Measurements from ENCODE around the gene ETS1. TPM values are rescaled to one million over a fixed set of nuclear protein-coding genes. Genes with fewer than 3 reads are reported as not detected.
"Not testable (repeated sequence)": the region's sequence is repeated elsewhere in the genome, so short reads cannot be mapped to it uniquely, and the experiment has no call there.

Gene ETS1
- total and polyA plus RNA-seq, 5 donors from 2014 or later: 489 to 1,033 (median 577) TPM

- not testable (repeated sequence) for H3K36me3 ChIP-seq (ENCODE audit: control insufficient read depth, insufficient read depth, low read length); H3K9me3 ChIP-seq (ENCODE audit: control insufficient read depth in 2 of 2, low read length in 2 of 2); H3K4me3 ChIP-seq (ENCODE audit: low read depth, low read length); H3K4me3 Mint-ChIP-seq; H3K9me3 Mint-ChIP-seq; H3K27ac Mint-ChIP-seq; ATAC-seq (ENCODE audit: low read depth in 2 of 2); DNase-seq; H3K27ac ChIP-seq (ENCODE audit: insufficient read depth, low read length, poor library complexity, severe bottlenecking); H3K27me3 Mint-ChIP-seq; H3K27me3 ChIP-seq (ENCODE audit: control insufficient read depth, insufficient read depth, low read length)
- H3K4me1 Mint-ChIP-seq: peaks cover 31 to 69% (median 50%) of the 10 kb centered on the region in 4 donors
- peaks cover 23% of the 10 kb centered on the region for H3K36me3 Mint-ChIP-seq
- peaks cover 36% of the 10 kb centered on the region for H3K4me1 ChIP-seq (ENCODE audit: control insufficient read depth, insufficient read depth, low read length, poor library complexity, severe bottlenecking)
These were observed 136.9 kb downstream of the ETS1 start for GRCh38 chr11:128450425-128450824.

- Mint-ChIP-seq H3K9me3 (peaks cover 0 to 8% (median 0%) of the 10 kb centered on the region in 7 donors), H3K4me1 (peaks cover 30 to 60% (median 44%) of the 10 kb centered on the region in 4 donors), H3K27me3 (peaks cover 4% of the 10 kb centered on the region), H3K4me3 (peak overlapping the region in 1 of 4 donors; percentile 41), H3K27ac (no peak overlapping the region), H3K36me3 (peaks cover 14% of the 10 kb centered on the region)
- H3K4me1 ChIP-seq (ENCODE audit: control insufficient read depth, insufficient read depth, low read length, poor library complexity, severe bottlenecking): peaks cover 26% of the 10 kb centered on the region
- no peak overlapping the region for H3K4me3 ChIP-seq (ENCODE audit: low read depth, low read length)
- H3K9me3 ChIP-seq (ENCODE audit: control insufficient read depth in 2 of 2, low read length in 2 of 2): no peaks in the 10 kb centered on the region
- peak in 1 of 3 donors; percentile 27 for DNase-seq
- H3K27ac ChIP-seq (ENCODE audit: insufficient read depth, low read length, poor library complexity, severe bottlenecking): no peak overlapping the region
- H3K27me3 ChIP-seq (ENCODE audit: control insufficient read depth, insufficient read depth, low read length): no peaks in the 10 kb centered on the region
- no peaks in the 10 kb centered on the region for H3K36me3 ChIP-seq (ENCODE audit: control insufficient read depth, insufficient read depth, low read length)
- no peak for ATAC-seq (ENCODE audit: low read depth in 2 of 2)
These were observed 138.2 kb downstream of the ETS1 start for GRCh38 chr11:128448981-128449713.

- DNase-seq (peak in 1 of 3 donors; percentile 11), ATAC-seq (ENCODE audit: low read depth in 2 of 2) (no peak)
- no peak overlapping the region for H3K4me3 ChIP-seq (ENCODE audit: low read depth, low read length)
- H3K4me3 Mint-ChIP-seq: peak overlapping the region in 1 of 4 donors; percentile 41
- H3K9me3 Mint-ChIP-seq: peaks cover 0 to 8% (median 0%) of the 10 kb centered on the region in 7 donors
- H3K36me3 Mint-ChIP-seq: peaks cover 8% of the 10 kb centered on the region
- peaks cover 4% of the 10 kb centered on the region for H3K27me3 Mint-ChIP-seq
- H3K36me3 ChIP-seq (ENCODE audit: control insufficient read depth, insufficient read depth, low read length): no peaks in the 10 kb centered on the region
- H3K9me3 ChIP-seq (ENCODE audit: control insufficient read depth in 2 of 2, low read length in 2 of 2): no peaks in the 10 kb centered on the region
- no peaks in the 10 kb centered on the region for H3K27me3 ChIP-seq (ENCODE audit: control insufficient read depth, insufficient read depth, low read length)
- H3K4me1 Mint-ChIP-seq: peaks cover 22 to 52% (median 36%) of the 10 kb centered on the region in 4 donors
- H3K27ac Mint-ChIP-seq: peak overlapping the region in 1 of 3 donors; percentile 76
- peaks cover 18% of the 10 kb centered on the region for H3K4me1 ChIP-seq (ENCODE audit: control insufficient read depth, insufficient read depth, low read length, poor library complexity, severe bottlenecking)
- H3K27ac ChIP-seq (ENCODE audit: insufficient read depth, low read length, poor library complexity, severe bottlenecking): no peak overlapping the region
These were observed 139.0 kb downstream of the ETS1 start for GRCh38 chr11:128448200-128448886.

- H3K4me1 Mint-ChIP-seq: peaks cover 18 to 45% (median 32%) of the 10 kb centered on the region in 4 donors
- peaks cover 0 to 8% (median 0%) of the 10 kb centered on the region in 7 donors for H3K9me3 Mint-ChIP-seq
- Histone ChIP-seq H3K27me3 (ENCODE audit: control insufficient read depth, insufficient read depth, low read length) (no peaks in the 10 kb centered on the region), H3K36me3 (ENCODE audit: control insufficient read depth, insufficient read depth, low read length) (no peaks in the 10 kb centered on the region), H3K4me3 (ENCODE audit: low read depth, low read length) (no peak overlapping the region), H3K27ac (ENCODE audit: insufficient read depth, low read length, poor library complexity, severe bottlenecking) (no peak overlapping the region), H3K4me1 (ENCODE audit: control insufficient read depth, insufficient read depth, low read length, poor library complexity, severe bottlenecking) (peaks cover 9% of the 10 kb centered on the region), H3K9me3 (ENCODE audit: control insufficient read depth in 2 of 2, low read length in 2 of 2) (no peaks in the 10 kb centered on the region)
- H3K4me3 Mint-ChIP-seq: no peak overlapping the region
- H3K36me3 Mint-ChIP-seq: peaks cover 8% of the 10 kb centered on the region
- H3K27me3 Mint-ChIP-seq: peaks cover 4% of the 10 kb centered on the region
- DNase-seq (no peak), ATAC-seq (ENCODE audit: low read depth in 2 of 2) (no peak)
- H3K27ac Mint-ChIP-seq: peak overlapping the region in 1 of 3 donors; percentile 45
These were observed 140.1 kb downstream of the ETS1 start for GRCh38 chr11:128447233-128447632.

DNA sequence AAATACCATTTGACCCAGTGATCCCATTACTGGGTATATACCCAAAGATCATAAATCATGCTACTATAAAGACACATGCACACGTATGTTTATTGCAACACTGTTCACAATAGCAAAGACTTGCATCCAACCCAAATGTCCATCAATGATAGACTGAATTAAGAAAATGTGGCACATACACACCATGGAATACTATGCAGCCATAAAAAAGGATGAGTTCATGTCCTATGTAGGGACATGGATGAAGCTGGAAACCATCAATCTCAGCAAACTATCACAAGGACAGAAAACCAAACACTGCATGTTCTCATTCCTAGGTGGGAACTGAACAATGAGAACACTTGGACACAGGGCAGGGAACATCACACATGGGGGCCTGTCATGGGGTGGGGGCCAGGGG is 141.4 kb downstream of the ETS1 start:
- H3K27me3 ChIP-seq (ENCODE audit: control insufficient read depth, insufficient read depth, low read length); H3K4me1 ChIP-seq (ENCODE audit: control insufficient read depth, insufficient read depth, low read length, poor library complexity, severe bottlenecking); H3K27ac Mint-ChIP-seq; H3K9me3 Mint-ChIP-seq; H3K9me3 ChIP-seq (ENCODE audit: control insufficient read depth in 2 of 2, low read length in 2 of 2); H3K27me3 Mint-ChIP-seq; ATAC-seq (ENCODE audit: low read depth in 2 of 2); H3K36me3 Mint-ChIP-seq; DNase-seq; H3K36me3 ChIP-seq (ENCODE audit: control insufficient read depth, insufficient read depth, low read length); H3K4me3 Mint-ChIP-seq; H3K4me3 ChIP-seq (ENCODE audit: low read depth, low read length); H3K27ac ChIP-seq (ENCODE audit: insufficient read depth, low read length, poor library complexity, severe bottlenecking): not testable (repeated sequence)
- H3K4me1 Mint-ChIP-seq: peaks cover 14 to 40% (median 32%) of the 10 kb centered on the region in 4 donors

GRCh38 chr11:128437136-128437535 is 150.2 kb downstream of the ETS1 start:
- H3K36me3 Mint-ChIP-seq: no peaks in the 10 kb centered on the region
- peak overlapping the region in 1 of 3 donors; percentile 71 for H3K27ac Mint-ChIP-seq
- peaks cover 2 to 30% (median 13%) of the 10 kb centered on the region in 4 donors for H3K4me1 Mint-ChIP-seq

DNA sequence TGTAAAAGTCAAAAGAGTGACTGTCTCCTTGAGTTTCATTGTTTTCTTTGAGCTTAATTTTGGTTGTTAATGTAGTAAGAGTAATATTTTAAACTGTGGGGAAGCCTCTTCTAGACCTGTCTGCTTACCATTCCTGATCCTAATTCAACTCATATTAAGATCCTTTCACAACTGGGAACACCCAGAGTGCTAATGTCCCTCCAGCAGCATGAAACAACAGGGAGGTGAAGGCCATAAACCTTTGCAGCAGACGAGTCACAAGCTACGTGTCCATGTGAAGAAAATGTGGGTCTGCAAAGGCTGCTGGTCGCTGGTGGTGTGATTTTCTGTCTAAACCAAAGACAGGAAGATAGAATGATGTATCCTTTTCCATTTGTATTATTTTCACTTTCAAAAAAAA is 152.5 kb downstream of the ETS1 start:
- Mint-ChIP-seq H3K27me3 (no peaks in the 10 kb centered on the region), H3K9me3 (peaks cover 0 to 2% (median 0%) of the 10 kb centered on the region in 7 donors), H3K27ac (peak overlapping the region in 1 of 3 donors; percentile 12), H3K36me3 (no peaks in the 10 kb centered on the region), H3K4me1 (peaks cover 5 to 25% (median 10%) of the 10 kb centered on the region in 4 donors), H3K4me3 (no peak overlapping the region)
- H3K27me3 ChIP-seq (ENCODE audit: control insufficient read depth, insufficient read depth, low read length): no peaks in the 10 kb centered on the region
- DNase-seq: no peak
- H3K4me1 ChIP-seq (ENCODE audit: control insufficient read depth, insufficient read depth, low read length, poor library complexity, severe bottlenecking): no peaks in the 10 kb centered on the region
- no peak overlapping the region for H3K4me3 ChIP-seq (ENCODE audit: low read depth, low read length)
- H3K9me3 ChIP-seq (ENCODE audit: control insufficient read depth in 2 of 2, low read length in 2 of 2): no peaks in the 10 kb centered on the region
- H3K27ac ChIP-seq (ENCODE audit: insufficient read depth, low read length, poor library complexity, severe bottlenecking): no peak overlapping the region
- ATAC-seq (ENCODE audit: low read depth in 2 of 2): no peak
- H3K36me3 ChIP-seq (ENCODE audit: control insufficient read depth, insufficient read depth, low read length): no peaks in the 10 kb centered on the region

More at GRCh38 chr11:128437136-128437535, 150.2 kb downstream of the ETS1 start:
- Mint-ChIP-seq H3K9me3 (peaks cover 0 to 6% (median 3%) of the 10 kb centered on the region in 7 donors), H3K27me3 (no peaks in the 10 kb centered on the region), H3K4me3 (no peak overlapping the region)
- ATAC-seq (ENCODE audit: low read depth in 2 of 2) (no peak), DNase-seq (no peak)
- Histone ChIP-seq H3K4me1 (ENCODE audit: control insufficient read depth, insufficient read depth, low read length, poor library complexity, severe bottlenecking) (no peaks in the 10 kb centered on the region), H3K36me3 (ENCODE audit: control insufficient read depth, insufficient read depth, low read length) (no peaks in the 10 kb centered on the region), H3K9me3 (ENCODE audit: control insufficient read depth in 2 of 2, low read length in 2 of 2) (no peaks in the 10 kb centered on the region), H3K27me3 (ENCODE audit: control insufficient read depth, insufficient read depth, low read length) (no peaks in the 10 kb centered on the region), H3K27ac (ENCODE audit: insufficient read depth, low read length, poor library complexity, severe bottlenecking) (no peak overlapping the region), H3K4me3 (ENCODE audit: low read depth, low read length) (no peak overlapping the region)

All from CD4-positive, CD25-positive, alpha-beta regulatory T cell (primary cell).